Stimulated activated CD4-positive, alpha-beta T cell treated with anti-CD3 and anti-CD28 coated beads, TNF-alpha, amount 100 ng/mL, for 1 hour (primary cell): ENCODE data around the gene NOTCH3.

Experiments used
- DNase-seq, 3 donors: peaks; one replicate each; pipeline ENCODE4 v3.0.0-alpha.2; 2020; ENCODE audit warnings: low read depth in 3 of 3, low spot score in 1 of 3

The NOTCH3 gene

GRCh38 chr19:15197275-15197941 is 3.4 kb downstream of the NOTCH3 start:
- no peak for DNase-seq

DNA sequence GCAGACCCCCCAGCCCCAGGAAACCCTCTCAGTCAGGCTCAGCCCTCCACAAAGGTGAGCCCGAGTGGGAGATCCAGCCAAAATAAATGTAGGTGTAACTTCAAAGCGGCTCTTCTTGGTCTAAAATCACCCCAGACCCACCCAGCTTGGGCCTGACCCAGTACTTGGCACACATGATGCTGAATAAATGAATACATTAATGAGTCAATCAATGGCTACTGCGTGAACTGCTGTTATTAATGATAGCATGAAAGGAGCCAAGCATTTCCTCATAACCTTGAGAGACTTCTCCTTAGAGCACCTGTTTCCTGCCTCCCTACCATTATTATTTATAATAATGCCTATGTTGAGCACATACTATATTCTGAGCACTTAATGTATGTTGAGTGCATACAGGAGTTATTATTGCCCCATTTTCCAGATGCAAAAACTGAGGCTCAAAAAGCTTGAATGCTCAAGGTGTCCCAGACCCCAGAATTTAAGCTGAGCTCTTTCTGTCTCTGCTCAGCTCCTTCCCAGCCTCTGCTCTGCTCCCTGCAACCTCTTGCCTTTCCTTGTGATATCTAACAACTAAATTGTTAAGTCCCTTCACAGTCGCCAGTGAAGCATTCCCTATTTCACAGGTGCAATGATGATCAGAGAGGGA is 4.3 kb downstream of the NOTCH3 start:
- DNase-seq, result no peak

- no peak for DNase-seq
Observed at GRCh38 chr19:15195371-15196334, 5.1 kb downstream of the NOTCH3 start.

- DNase-seq, result no peak
Observed at GRCh38 chr19:15194938-15195337, 5.9 kb downstream of the NOTCH3 start.

- DNase-seq, result no peak
Observed at GRCh38 chr19:15191982-15192381, 8.8 kb downstream of the NOTCH3 start.

GRCh38 chr19:15191514-15191913 is 9.3 kb downstream of the NOTCH3 start:
- no peak for DNase-seq

DNA sequence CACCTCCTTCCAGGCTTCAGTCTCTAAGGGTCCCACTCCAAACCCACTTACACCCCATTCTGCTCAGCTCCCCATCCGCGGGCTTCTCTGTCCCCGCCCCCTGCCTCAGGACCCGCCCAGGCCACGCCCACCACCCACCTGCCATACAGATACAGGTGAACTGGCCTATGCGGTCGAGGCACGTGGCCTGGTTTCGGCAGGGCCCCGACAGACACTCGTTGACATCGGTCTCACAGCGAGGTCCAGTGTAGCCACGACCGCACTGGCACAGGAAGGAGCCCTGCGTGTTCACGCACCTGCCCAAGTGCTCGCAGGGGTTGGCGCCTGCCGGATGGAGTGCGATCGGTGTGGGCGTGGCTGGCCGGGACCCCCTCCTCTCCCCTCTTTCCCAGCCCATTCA is 11.9 kb downstream of the NOTCH3 start:
- no peak for DNase-seq

GRCh38 chr19:15187026-15188007 is 13.5 kb downstream of the NOTCH3 start:
- DNase-seq, result no peak

DNA sequence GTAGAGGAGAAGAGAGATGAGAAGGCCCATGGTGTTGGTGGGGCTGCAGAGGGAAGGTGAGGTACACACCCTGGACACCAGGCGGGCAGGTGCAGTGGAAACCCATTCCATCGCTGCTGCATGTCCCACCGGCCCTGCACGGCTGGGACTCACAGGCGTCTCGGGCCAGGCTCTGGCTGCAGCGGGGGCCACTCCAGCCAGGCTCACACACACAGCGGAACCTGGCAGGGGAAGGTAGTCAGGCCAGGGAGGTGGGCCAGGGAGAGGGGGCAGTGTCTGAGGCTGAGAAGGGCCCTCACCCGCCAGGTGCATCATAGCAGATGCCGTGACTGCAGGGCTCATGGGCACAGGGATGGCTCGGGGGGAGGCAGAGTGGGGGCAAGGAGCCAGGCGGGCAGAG is 15.6 kb downstream of the NOTCH3 start:
- DNase-seq, result no peak

GRCh38 chr19:15184776-15185175 is 16.0 kb downstream of the NOTCH3 start:
- DNase-seq, result no peak

DNA sequence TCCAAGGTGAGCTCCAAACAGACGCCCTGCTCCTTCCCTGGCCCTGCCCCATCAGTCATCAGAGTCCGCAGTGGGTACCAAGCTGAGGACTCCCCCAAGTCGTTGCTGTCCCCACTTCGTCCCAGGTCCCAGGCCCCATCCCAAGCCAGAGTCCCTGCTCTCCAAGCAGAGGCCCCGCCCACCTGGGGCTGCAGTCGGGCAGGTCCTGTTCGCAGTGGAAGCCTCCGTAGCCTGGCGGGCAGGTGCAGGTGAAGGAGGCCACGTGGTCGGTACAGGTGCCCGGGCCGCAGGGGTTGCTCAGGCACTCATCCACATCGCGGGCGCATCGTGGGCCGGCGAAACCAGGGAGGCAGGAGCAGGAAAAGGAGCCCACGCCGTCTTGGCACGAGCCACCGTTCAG is 19.4 kb downstream of the NOTCH3 start:
- no peak for DNase-seq

DNA sequence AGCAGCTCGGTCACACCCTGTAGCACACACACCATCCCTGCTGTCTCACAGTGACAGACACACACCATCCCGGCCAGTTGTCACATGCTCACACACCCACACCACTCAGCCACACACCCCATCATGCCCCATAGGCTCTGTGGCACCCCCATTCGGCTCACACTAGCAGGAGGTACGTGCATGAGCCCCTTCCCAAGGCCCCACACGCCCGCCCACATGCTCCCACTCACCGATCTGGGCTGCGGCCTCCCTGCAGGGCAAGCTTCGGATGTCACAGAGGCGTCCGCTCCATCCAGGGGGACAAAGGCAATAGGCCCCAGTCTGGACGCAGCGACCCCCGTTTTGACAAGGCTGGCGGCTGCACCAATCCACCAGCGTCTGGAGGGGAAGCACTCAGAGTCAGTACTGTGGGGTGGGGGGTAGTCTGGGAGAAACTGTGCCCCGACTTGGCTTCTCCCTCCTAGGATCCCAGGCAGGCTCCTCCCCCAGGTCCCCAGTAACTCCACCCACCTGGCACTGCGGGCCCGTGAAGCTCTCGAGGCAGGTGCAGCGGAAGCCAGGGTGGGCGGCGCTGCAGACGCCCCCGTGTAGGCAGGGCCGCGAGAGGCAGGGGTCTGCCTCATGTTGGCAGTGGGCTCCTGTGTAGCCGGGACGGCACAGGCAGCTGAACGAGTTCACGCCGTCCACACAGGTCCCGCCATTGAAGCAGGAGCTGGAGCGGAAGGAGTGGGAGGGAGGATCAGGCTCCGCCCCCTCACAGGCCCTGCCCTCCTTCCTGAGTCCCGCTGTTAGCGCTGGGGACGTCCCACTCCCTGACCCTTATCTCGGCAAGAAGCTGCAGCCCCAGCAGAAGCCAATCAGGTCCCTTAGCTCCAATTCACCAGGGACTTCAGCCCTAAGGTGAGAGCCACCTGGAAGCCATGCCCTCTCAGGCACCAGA is 20.1 kb downstream of the NOTCH3 start:
- no peak for DNase-seq

- DNase-seq, result no peak
Observed at GRCh38 chr19:15178629-15179308, 22.0 kb downstream of the NOTCH3 start.

DNA sequence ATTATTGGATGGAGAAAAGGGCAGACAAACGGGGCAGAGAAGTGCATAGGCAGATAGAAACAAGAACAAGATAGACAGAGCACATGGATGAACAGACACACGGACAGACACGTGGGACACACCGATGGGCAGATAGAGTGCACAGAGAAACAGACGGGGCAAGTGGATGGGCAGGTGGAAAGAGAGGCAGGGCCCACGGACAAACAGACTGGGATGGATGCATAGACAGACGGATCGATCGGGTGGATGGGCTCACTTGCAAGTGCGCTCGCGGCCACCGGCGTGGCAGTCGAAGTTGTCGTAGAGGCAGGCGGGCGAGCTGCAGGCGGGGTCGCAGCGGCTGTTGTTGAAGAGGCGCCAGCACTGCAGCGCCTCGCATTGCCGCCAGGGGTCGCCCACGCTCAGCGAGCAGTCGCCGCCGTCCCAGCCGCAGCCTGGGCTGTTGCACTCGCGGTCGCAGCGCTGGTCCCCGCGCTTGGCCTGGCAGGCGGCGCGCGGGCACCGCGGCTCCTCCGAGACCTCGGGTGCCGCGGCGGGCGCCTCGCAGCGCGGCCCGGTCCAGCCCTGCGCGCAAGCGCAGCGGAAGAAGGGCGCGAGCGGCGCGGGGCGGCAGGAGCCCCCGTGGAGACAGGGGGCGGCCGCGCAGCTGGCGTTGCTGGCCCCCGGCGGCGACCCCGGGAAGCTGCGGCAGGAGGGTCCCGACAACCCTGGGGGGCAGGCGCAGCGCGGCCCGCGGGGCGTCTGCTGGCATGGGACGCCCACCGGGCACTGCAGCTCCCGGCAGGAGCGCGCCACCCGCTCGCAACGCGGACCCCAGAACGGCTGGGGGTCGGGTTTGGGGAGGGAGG is 23.3 kb downstream of the NOTCH3 start:
- peak; percentile 39 to 84 (median 70) for DNase-seq

GRCh38 chr19:15175609-15176008 is 25.2 kb downstream of the NOTCH3 start:
- no peak for DNase-seq

DNA sequence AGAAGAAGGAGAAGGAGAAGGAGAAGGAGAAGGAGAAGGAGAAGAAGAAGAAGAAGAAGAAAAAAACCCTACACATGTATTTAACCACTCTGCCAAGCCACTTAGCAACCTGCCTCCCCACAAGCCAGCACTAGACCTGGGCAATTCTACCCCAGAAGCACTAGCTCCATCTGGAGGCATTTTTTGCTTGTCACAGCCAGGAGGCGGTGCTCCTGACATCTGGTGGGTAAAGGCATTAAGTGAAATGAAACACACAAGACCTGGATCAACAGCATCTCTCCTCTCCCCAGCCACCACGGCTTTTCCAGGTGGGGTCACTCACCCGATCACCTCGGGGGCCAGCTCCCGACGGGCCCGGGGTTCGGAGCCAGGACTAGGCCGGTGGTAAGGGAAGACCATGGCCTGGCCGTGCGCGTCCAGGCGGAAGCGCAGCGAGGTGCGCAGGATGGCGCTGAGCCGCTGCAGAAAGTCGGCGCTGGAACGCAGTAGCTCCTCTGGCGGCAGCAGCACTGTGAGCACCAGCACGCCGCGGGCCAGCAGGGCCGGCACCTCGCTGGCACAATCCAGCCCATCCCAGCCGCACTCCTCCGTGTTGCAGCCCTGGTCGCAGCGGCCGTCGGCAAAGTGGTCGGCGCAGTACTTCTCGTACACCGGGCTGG is 26.9 kb downstream of the NOTCH3 start:
- no peak for DNase-seq

- DNase-seq, result no peak
Observed at GRCh38 chr19:15170345-15170744, 30.4 kb downstream of the NOTCH3 start.
